Omental fat pad (tissue), 4 donors: ENCODE measurements around the gene CLEC2A. TPM values are rescaled to one million over a fixed set of nuclear protein-coding genes. Genes with fewer than 3 reads are reported as not detected.

Experiments
- ATAC-seq: fragments of 150-250 bp; one replicate; pipeline ENCODE4 v1.9.1; 2016; ENCODE audit warnings: mild to moderate bottlenecking, moderate library complexity; ENCODE audit not compliant: low FRiP score
- DNase-seq: peaks from one replicate; pipeline ENCODE4 v3.0.0-alpha.2; 2019; ENCODE audit warnings: low spot score
- total RNA-seq, 4 donors: library from RNA; depleted of rRNA; stranded (reverse); fragments of >200 nt; gene quantifications; one replicate each; pipeline ENCODE4 v1.1.0, GENCODE V29; 2016
- TF ChIP-seq, protein P1 (sequence below), 3 donors: fragments of 450-650 bp; IDR thresholded peaks; one replicate each; pipeline ENCODE4 v1.5.1; 2016 to 2017; ENCODE audit warnings: antibody characterized with exemption in 3 of 3, mild to moderate bottlenecking in 3 of 3, moderate library complexity in 2 of 3

The CLEC2A gene
- total RNA-seq, 4 donors from 2014 or later: not detected

DNA sequence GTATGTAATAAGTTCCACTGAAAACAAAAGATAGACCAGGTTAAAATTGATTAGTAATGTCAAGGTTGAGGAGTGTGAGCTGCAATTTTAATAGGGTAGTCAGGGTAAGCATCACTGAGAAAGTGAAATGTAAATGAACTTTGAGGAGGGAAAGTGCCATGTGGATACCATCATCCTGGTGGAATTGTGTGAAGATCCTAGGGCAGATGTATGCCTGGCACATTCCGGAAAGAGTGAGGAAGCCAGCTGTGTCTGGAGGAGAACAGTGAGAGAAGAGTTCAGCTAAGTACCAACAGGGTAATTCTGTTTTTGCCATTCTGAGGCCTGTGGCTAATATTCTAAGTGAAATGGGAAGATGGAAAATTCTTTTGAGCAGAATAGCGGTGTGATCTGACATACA lies 2.9 kb upstream of the CLEC2A start:
- TF ChIP-seq, protein P1, sequence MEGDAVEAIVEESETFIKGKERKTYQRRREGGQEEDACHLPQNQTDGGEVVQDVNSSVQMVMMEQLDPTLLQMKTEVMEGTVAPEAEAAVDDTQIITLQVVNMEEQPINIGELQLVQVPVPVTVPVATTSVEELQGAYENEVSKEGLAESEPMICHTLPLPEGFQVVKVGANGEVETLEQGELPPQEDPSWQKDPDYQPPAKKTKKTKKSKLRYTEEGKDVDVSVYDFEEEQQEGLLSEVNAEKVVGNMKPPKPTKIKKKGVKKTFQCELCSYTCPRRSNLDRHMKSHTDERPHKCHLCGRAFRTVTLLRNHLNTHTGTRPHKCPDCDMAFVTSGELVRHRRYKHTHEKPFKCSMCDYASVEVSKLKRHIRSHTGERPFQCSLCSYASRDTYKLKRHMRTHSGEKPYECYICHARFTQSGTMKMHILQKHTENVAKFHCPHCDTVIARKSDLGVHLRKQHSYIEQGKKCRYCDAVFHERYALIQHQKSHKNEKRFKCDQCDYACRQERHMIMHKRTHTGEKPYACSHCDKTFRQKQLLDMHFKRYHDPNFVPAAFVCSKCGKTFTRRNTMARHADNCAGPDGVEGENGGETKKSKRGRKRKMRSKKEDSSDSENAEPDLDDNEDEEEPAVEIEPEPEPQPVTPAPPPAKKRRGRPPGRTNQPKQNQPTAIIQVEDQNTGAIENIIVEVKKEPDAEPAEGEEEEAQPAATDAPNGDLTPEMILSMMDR (IDR thresholded peaks at IDR 0.05): no peak
- no peak for DNase-seq
- no peak for ATAC-seq

DNA sequence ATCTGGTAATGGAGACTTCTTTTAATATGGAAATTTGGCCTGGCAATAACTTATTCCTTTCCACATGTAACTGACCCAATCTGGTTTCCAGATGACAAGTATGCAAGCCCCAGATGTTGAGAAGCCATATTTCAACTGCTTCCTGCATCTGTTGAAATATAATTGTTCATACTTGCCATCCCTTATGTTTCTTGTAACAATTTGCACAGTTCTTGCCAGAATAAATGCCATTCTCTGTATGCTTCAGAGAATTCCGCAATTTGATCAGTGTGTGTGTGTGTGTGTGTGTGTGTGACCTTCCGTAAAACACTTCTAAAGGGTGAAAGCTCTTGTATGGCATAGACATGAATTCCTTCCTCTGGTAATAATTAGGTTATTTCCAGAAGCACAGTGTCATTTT lies 1.8 kb upstream of the CLEC2A start:
- TF ChIP-seq, protein P1 (IDR thresholded peaks at IDR 0.05): no peak
- ATAC-seq: no peak
- DNase-seq: no peak

DNA sequence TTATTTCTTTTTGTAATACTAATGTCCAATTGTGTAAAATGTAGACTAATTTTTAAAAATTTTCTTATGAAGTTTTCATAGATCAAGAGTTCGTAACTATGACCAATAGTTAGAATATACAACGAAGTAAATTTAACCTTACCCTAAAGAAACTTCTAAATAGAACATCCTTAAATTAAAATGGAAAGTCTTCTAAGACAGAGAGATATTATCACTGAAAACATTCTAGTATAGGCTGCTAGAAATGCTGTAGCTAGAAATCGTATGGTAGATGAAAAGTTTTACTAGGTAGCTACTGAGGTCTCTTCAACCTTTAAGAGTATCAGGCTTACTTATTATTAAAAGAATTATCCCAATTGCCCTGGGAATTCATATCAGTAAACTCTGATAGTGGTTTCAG lies 925 bp downstream of the CLEC2A start:
- DNase-seq: no peak
- ATAC-seq: no peak
- TF ChIP-seq, protein P1 (IDR thresholded peaks at IDR 0.05): no peak

DNA sequence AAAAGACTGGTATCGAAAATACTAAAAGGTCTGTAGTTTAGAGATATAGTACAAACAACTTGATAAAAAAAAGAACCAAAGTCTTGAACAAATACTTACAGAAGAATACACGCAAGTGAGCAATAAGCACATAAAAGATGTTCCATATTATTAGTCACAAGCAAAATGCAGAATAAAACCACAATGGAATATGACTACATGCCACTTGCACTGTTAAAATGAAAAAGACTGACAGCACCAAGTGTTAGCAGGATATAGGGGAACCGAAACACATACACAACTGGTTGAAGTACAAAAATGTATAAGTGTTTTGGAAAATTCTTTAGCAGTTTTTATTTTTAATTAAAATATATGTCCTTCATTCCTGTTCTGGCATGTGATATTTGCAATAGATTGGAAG lies 3.6 kb downstream of the CLEC2A start:
- no peak for DNase-seq
- TF ChIP-seq, protein P1 (IDR thresholded peaks at IDR 0.05): no peak
- no peak for ATAC-seq

DNA sequence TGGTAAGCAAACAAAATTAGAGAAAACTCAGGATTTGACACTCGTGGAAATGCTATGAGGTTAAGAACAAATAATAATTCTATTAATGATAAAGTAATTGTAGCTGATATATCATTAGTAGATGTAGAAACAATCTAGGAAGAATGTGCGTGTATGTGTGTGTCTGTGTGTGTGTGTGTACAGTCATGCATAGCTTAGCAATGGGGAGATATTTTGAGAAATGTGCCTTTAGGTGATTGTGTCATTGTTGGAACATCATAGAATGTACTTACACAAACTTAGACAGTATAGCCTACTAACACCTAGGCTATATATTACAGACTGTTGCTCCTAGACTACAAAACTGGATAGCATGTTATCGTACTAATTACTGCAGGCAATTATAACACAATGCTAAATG lies 5.3 kb downstream of the CLEC2A start:
- ATAC-seq (no peak), DNase-seq (no peak)
- TF ChIP-seq, protein P1 (IDR thresholded peaks at IDR 0.05): no peak

DNA sequence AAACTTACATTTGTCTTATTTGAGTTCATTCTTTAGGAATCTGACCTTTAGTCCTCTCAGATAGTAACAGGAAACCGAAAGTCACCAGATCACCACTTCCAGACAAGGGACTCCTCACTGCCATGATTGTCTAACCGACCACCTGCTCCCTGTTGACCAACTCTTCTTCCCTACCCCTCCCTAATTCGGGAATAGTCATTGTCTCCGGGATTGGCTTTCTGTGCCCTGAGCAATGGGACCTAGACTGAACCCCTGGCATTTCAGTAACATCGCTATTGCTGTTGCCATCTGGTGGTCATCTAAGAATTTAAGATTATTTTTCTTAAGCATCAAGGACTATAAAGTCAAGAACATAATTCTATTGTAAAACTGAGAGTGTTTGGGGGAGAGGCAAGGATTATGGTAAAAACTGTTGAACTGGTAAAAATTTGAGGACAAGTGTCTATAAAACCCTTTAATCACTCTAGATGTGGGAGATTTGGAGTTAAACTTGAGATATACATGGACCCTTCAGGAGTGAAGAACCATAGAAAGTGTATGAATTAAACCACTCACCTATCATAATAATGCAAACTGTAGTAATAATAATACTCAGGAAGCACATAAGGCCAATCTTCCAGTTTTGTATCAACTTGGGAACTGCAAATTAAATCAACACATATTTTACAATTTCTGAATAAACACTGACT lies 6.3 kb downstream of the CLEC2A start:
- DNase-seq (no peak), ATAC-seq (no peak)
- TF ChIP-seq, protein P1 (IDR thresholded peaks at IDR 0.05): no peak

DNA sequence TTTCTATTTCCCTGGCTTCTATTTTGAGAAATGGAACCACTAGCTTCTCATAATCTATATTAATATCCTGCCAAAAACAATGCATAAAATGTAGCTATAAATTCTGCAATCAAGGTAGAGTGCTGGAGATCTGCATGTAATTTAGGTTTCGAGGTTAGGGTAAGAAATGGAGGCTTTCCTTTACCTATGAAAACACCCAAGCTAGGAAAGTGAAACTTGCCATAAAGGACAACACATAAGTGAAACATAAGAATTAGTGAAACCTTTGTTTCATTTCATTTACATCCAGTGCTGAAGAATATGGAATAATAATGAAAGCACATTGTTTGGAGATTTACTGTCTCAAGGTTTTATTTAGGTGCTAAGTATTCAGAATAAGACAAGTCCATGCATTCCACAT lies 9.7 kb downstream of the CLEC2A start:
- no peak for ATAC-seq
- DNase-seq: no peak
- TF ChIP-seq, protein P1 (IDR thresholded peaks at IDR 0.05): no peak
